ENCODE data around the gene SEPTIN3.

Gene SEPTIN3

GRCh38 chr22:41931701-41932269, 37.5 kb upstream of the SEPTIN3 start:
- no peak for TF ChIP-seq GABPA (IDR thresholded peaks at IDR 0.05; ENCODE audit: low read depth)
- no peak for TF ChIP-seq POLR2AphosphoS5 (IDR thresholded peaks at IDR 0.05; ENCODE audit: low read depth)
- no peak for TF ChIP-seq SPI1 (IDR thresholded peaks at IDR 0.05; ENCODE audit: borderline replicate concordance, low read depth)
- TF ChIP-seq CTCF (IDR thresholded peaks at IDR 0.05; ENCODE audit: insufficient read depth, low read length) = no peak
- no peak for TF ChIP-seq REST (IDR thresholded peaks at IDR 0.05; ENCODE audit: insufficient replicate concordance, low read depth)
- H3K27ac ChIP-seq (replicated peaks) = no peak overlapping the region
- no peak overlapping the region for H3K4me3 ChIP-seq (replicated peaks; ENCODE audit: insufficient read depth, low read length)
- peaks cover 4% of the 10 kb centered on the region for H3K27me3 ChIP-seq (ENCODE audit: insufficient read depth, poor library complexity, severe bottlenecking)
- no peak for DNase-seq (ENCODE audit: low read depth in 1 of 2, low spot score in 1 of 2)

- DNase-seq (ENCODE audit: low read depth in 1 of 2, low spot score in 1 of 2) = no peak
- no peak for TF ChIP-seq CTCF (IDR thresholded peaks at IDR 0.05; ENCODE audit: insufficient read depth, low read length)
- TF ChIP-seq GABPA (IDR thresholded peaks at IDR 0.05; ENCODE audit: low read depth) = no peak
- H3K4me3 ChIP-seq (replicated peaks; ENCODE audit: insufficient read depth, low read length) = no peak overlapping the region
- no peak overlapping the region for H3K27ac ChIP-seq (replicated peaks)
- H3K27me3 ChIP-seq (ENCODE audit: insufficient read depth, poor library complexity, severe bottlenecking) = no peaks in the 10 kb centered on the region
Measured at GRCh38 chr22:41932353-41932752, 36.9 kb upstream of the SEPTIN3 start.

DNA sequence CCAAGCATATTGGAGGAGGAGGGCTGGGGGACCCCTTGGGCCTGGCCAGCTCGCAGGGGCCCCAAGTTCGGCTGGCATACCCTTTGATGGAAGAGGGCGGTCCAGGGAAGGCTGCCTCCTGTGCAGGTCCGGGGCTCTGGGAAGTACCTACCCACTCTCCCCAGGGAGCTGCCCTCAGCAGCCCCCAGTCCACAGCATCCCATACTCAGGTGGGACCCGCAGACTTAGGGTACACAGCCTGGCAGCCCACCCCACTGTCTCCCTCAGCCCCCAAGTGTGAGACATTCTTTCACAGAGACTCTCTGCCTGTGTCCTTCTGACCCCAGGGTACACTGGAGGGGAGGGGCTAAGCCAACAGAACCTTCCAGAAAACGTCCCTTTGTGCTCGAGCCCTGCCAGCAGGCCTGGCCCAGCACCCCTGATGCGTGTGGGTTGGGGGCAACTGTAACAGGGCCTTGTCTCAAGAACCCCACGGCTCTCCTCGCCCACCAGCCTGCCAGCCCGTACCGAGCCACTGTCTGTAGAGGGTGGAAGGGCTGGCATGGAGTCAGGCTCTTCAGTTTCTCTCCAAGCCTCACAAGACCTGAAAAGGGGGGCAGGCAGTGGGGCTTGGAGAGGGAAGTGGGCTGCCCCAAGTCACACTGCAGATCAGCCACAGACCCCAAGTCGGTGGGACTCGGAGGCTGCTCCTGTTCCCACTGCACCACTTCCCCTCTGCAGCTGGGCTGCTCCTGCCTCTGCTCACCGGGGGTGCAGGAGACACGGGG, 35.6 kb upstream of the SEPTIN3 start:
- H3K27ac ChIP-seq (replicated peaks) = no peak overlapping the region
- H3K4me3 ChIP-seq (replicated peaks; ENCODE audit: insufficient read depth, low read length) = no peak overlapping the region
- DNase-seq (ENCODE audit: low read depth in 1 of 2, low spot score in 1 of 2) = no peak
- TF ChIP-seq REST (IDR thresholded peaks at IDR 0.05; ENCODE audit: insufficient replicate concordance, low read depth) (no peak), CTCF (IDR thresholded peaks at IDR 0.05; ENCODE audit: insufficient read depth, low read length) (no peak), SPI1 (IDR thresholded peaks at IDR 0.05; ENCODE audit: borderline replicate concordance, low read depth) (peak; percentile 59; the same call in 1 of the 2 replicates), GABPA (IDR thresholded peaks at IDR 0.05; ENCODE audit: low read depth) (no peak), POLR2AphosphoS5 (IDR thresholded peaks at IDR 0.05; ENCODE audit: low read depth) (peak; percentile 65; the same call in 1 of the 2 replicates)
- no peaks in the 10 kb centered on the region for H3K27me3 ChIP-seq (ENCODE audit: insufficient read depth, poor library complexity, severe bottlenecking)

Measured in HL-60 (cell line).